ENCODE data around the gene SPSB4.

SPSB4 gene

GRCh38 chr3:141150081-141150830, 99.1 kb downstream of the SPSB4 start:
- DNase-seq (ENCODE audit: insufficient read length, low spot score), result no peak
- FAIRE-seq, result no peak

GRCh38 chr3:141150931-141151330, 99.8 kb downstream of the SPSB4 start:
- DNase-seq (ENCODE audit: insufficient read length, low spot score), result no peak
- no peak for FAIRE-seq

DNA sequence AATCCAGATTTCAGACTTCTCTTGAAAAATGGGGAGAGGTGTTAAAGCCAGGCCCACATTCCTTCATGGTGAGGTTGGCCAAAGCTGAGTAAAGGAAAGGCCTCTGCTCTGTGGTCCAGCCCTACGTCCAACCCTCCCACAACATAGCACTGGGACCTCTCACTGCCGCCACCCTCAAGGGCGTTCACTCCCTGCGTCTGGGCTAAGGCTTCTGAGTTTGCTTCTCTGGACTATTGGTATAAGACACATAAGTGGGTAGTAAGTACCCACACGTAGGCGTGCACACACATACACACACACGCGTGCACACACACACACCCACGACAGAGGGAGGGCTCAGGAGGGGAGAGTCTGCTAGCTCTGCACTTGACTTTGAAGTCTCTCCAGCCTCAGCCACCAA, 100.3 kb downstream of the SPSB4 start:
- no peak for FAIRE-seq
- DNase-seq (ENCODE audit: insufficient read length, low spot score), result no peak

GRCh38 chr3:141152130-141152529, 101.0 kb downstream of the SPSB4 start:
- FAIRE-seq (no peak), DNase-seq (ENCODE audit: insufficient read length, low spot score) (no peak)

- no peak for FAIRE-seq
Observed at GRCh38 chr3:141152801-141153678, 101.9 kb downstream of the SPSB4 start.

GRCh38 chr3:141153679-141153966, 102.5 kb downstream of the SPSB4 start:
- FAIRE-seq (no peak), DNase-seq (ENCODE audit: insufficient read length, low spot score) (no peak)

More at GRCh38 chr3:141152801-141153678, 101.9 kb downstream of the SPSB4 start:
- DNase-seq (ENCODE audit: insufficient read length, low spot score), result no peak

DNA sequence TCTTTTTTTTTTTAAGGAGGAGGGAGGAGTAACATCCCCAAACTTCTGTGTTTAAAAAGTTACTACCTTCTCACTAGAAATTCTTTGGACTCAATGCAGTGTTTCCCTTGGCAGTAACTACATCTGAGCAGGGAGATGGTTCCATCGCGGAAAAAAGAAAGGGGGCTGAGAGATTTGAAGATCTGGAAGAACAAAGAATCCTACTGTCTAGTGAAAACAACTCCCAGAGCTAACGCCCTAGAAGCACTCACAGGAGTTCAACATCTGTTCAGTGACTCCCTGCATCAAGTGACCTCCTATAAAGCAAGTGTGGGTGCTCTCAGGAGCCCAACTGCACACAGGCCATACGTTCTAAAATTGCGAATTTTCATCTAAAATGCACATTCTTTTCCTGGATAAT, 113.7 kb downstream of the SPSB4 start:
- DNase-seq (ENCODE audit: insufficient read length, low spot score), result no peak
- no peak for FAIRE-seq

GRCh38 chr3:141167681-141168080, 116.5 kb downstream of the SPSB4 start:
- FAIRE-seq, result no peak
- no peak for DNase-seq (ENCODE audit: insufficient read length, low spot score)

DNA sequence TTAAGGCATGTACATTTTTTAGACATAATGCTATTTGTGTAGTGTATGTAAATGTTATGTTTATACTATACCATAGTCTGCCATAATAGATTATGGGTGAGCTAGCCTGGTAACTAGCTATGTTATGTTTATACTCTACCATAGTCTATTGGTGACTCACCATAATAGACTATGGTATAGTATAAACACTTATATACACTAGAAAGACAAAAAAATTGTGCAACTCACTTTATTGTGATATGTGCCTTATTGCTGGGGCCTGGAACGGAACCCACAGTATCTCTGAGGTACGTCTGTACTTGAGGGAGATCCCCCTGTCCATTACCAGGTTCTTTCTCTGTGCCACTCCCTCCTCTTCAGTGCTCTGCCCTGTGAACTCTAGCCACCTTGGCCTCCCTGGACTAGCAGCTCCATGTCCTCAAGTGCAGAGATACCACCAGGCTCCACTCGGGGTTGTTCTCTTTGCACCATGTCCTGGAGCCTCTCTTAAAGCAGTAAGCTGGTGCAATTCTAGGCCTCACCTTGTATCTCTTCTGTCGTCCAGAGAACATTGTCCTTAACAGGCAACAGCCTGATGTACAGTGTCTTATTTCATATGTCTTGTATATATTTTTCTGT, 119.6 kb downstream of the SPSB4 start:
- no peak for DNase-seq (ENCODE audit: insufficient read length, low spot score)
- FAIRE-seq, result no peak

DNA sequence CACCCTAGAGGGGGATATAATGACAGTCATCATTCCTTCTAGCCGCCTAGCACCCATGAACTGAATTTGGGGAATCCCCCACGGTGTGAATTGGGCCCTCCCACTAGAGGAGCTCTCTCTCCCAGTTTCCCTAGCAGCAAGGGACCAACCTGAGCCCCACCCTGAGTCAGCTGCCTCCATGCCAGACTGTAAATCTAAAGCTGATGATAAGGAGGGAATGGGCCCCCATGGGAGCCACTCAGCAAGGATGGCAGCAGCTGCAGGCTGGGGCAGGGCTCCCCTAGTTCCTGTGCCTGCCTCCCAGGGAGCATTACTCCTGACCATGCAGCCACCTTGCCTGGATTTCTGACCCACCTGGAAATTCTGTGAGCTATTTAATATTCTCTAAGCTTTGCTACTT, 123.5 kb downstream of the SPSB4 start:
- DNase-seq (ENCODE audit: insufficient read length, low spot score) (no peak), FAIRE-seq (no peak)

GRCh38 chr3:141176775-141177174, 125.6 kb downstream of the SPSB4 start:
- no peak for FAIRE-seq
- no peak for DNase-seq (ENCODE audit: insufficient read length, low spot score)

GRCh38 chr3:141178026-141178425, 126.9 kb downstream of the SPSB4 start:
- FAIRE-seq (no peak), DNase-seq (ENCODE audit: insufficient read length, low spot score) (no peak)

DNA sequence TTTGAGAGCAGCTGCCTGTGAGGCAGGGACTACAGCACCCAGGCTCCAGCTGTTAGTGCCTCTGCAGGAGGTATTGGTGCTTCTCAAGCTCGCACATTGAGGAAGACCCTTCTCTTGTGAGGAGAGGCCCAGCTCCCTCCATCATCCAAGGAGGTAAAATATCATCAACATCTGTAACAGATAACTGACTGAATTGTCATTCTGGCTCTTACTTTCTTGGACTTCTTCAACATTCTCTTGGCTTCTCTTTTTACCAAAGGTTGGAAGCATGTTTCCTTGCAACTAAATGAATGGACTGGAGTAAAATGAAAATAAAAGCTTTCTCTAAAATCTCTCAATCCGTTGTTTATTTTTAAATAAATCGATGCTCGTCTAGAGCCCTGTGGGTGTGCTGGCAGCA, 127.4 kb downstream of the SPSB4 start:
- no peak for DNase-seq (ENCODE audit: insufficient read length, low spot score)
- no peak for FAIRE-seq

GRCh38 chr3:141179983-141180382, 128.8 kb downstream of the SPSB4 start:
- FAIRE-seq (no peak), DNase-seq (ENCODE audit: insufficient read length, low spot score) (no peak)

DNA sequence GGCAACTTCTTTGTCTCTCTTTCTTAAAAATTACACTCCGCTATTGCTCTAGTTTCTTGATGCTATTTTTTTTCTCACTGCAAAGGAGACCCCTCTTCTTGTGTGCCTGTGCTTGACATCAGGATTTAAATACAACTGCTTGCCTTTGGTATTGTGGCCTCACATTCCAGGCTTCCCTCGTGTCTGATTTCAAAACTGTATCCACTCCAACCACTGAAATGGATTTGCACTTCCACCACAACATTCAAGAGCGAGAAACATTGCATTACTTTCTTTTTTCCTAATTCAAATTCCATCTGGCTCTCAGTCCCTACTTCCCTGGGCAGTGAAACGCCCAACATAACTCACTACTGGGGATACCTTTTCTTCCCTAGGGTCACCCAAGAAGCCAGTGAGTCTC, 130.0 kb downstream of the SPSB4 start:
- FAIRE-seq (no peak), DNase-seq (ENCODE audit: insufficient read length, low spot score) (no peak)

- FAIRE-seq (no peak), DNase-seq (ENCODE audit: insufficient read length, low spot score) (no peak)
Observed at GRCh38 chr3:141181819-141182218, 130.7 kb downstream of the SPSB4 start.

- DNase-seq (ENCODE audit: insufficient read length, low spot score) (no peak), FAIRE-seq (no peak)
Observed at GRCh38 chr3:141183606-141184005, 132.5 kb downstream of the SPSB4 start.

DNA sequence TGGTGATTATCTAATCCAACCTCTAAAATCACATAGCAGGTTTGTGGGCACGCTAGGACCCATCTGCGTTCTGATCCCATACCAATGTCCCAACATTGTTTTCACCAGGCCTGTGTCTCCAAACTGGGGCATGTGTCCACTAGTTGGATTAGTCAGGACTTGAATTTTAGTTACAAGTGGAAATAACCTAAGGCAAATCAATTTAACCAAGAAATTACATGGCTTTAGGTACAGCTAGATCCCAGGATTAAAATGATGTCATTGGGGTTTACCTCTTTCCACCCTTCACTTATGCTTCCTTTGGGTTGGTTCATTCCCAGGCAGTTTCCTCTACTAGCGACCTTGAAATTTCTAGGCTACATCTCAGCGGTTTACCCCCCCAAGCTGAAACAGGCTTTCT, 133.3 kb downstream of the SPSB4 start:
- DNase-seq (ENCODE audit: insufficient read length, low spot score) (no peak), FAIRE-seq (no peak)

- FAIRE-seq (no peak), DNase-seq (ENCODE audit: insufficient read length, low spot score) (no peak)
Observed at GRCh38 chr3:141191097-141191749, 140.1 kb downstream of the SPSB4 start.

- DNase-seq (ENCODE audit: insufficient read length, low spot score) (peak; percentile 62), FAIRE-seq (peak; percentile 99)
Observed at GRCh38 chr3:141192345-141192744, 141.2 kb downstream of the SPSB4 start.

All from GM19239 (cell line).